H9 (cell line): ENCODE results near the gene ANK3. TPM values are rescaled to one million over a fixed set of nuclear protein-coding genes. Genes with fewer than 3 reads are reported as not detected.

Experiments used
- DNase-seq: peaks from one replicate; pipeline ENCODE4 v3.0.0-alpha.2; 2017
- H2AFZ ChIP-seq: one replicate; pipeline ENCODE4 v1.6.1; 2013; ENCODE audit warnings: mild to moderate bottlenecking, low read length, control low read depth, moderate library complexity
- H2AK5ac ChIP-seq: 2 replicates; pipeline ENCODE4 v1.6.1; 2013; ENCODE audit warnings: low read length, control low read depth, mixed read lengths; ENCODE audit not compliant: insufficient read length
- H2BK120ac ChIP-seq: one replicate; pipeline ENCODE4 v1.6.1; 2013; ENCODE audit warnings: low read depth, mild to moderate bottlenecking, low read length, control low read depth, inconsistent platforms; ENCODE audit not compliant: poor library complexity, severe bottlenecking
- H2BK12ac ChIP-seq: 2 replicates; pipeline ENCODE4 v1.6.1; 2013; ENCODE audit warnings: low read length, control low read depth, mixed read lengths, low read depth; ENCODE audit not compliant: insufficient read length
- H2BK15ac ChIP-seq: 2 replicates; pipeline ENCODE4 v1.6.1; 2013; ENCODE audit warnings: low read depth, low read length, control low read depth
- H2BK20ac ChIP-seq: one replicate; pipeline ENCODE4 v1.6.1; 2013; ENCODE audit warnings: low read depth, mild to moderate bottlenecking, low read length, control low read depth, inconsistent platforms; ENCODE audit not compliant: poor library complexity, severe bottlenecking
- H2BK5ac ChIP-seq: 2 replicates; pipeline ENCODE4 v1.6.1; 2013; ENCODE audit warnings: low read length, control low read depth, mixed read lengths; ENCODE audit not compliant: insufficient read length
- H3K14ac ChIP-seq: 2 replicates; pipeline ENCODE4 v1.6.1; 2013; ENCODE audit warnings: low read length, control low read depth; ENCODE audit not compliant: insufficient read depth
- H3K18ac ChIP-seq: 2 replicates; pipeline ENCODE4 v1.6.1; 2013; ENCODE audit warnings: low read depth, mild to moderate bottlenecking, mixed read lengths, low read length, control low read depth; ENCODE audit not compliant: insufficient read length
- H3K23ac ChIP-seq: 2 replicates; pipeline ENCODE4 v1.6.1; 2013; ENCODE audit warnings: low read length, control low read depth, mixed read lengths, low read depth; ENCODE audit not compliant: insufficient read length
- H3K23me2 ChIP-seq: 2 replicates; pipeline ENCODE4 v1.6.1; 2013; ENCODE audit warnings: low read depth, mild to moderate bottlenecking, mixed read lengths, low read length, control low read depth; ENCODE audit not compliant: insufficient read length, poor library complexity, severe bottlenecking
- H3K27ac ChIP-seq: 2 replicates; pipeline ENCODE4 v1.5.1; 2013; ENCODE audit warnings: low read length, control low read depth, mixed read lengths, low read depth; ENCODE audit not compliant: insufficient read length
- H3K27me3 ChIP-seq: 2 replicates; pipeline ENCODE4 v1.6.1; 2013; ENCODE audit warnings: low read length, control low read depth, inconsistent platforms; ENCODE audit not compliant: insufficient read depth
- H3K4ac ChIP-seq: 2 replicates; pipeline ENCODE4 v1.6.1; 2013; ENCODE audit warnings: low read depth, mild to moderate bottlenecking, control low read depth, inconsistent platforms, low read length, moderate library complexity
- H3K4me1 ChIP-seq: 2 replicates; pipeline ENCODE4 v1.6.1; 2013; ENCODE audit warnings: low read length, control low read depth, inconsistent platforms; ENCODE audit not compliant: insufficient read depth
- H3K4me2 ChIP-seq: 2 replicates; pipeline ENCODE4 v1.6.1; 2013; ENCODE audit warnings: low read length, control low read depth, mixed read lengths; ENCODE audit not compliant: insufficient read length, insufficient read depth
- H3K56ac ChIP-seq: 2 replicates; pipeline ENCODE4 v1.6.1; 2013; ENCODE audit warnings: low read depth, mild to moderate bottlenecking, mixed read lengths, low read length, control low read depth; ENCODE audit not compliant: insufficient read length
- H3K79me1 ChIP-seq: 2 replicates; pipeline ENCODE4 v1.6.1; 2013; ENCODE audit warnings: low read depth, mild to moderate bottlenecking, moderate library complexity, low read length, control low read depth, inconsistent platforms; ENCODE audit not compliant: insufficient read depth, poor library complexity, severe bottlenecking
- H3K79me2 ChIP-seq: 2 replicates; pipeline ENCODE4 v1.6.1; 2013; ENCODE audit warnings: low read length, control low read depth, inconsistent platforms; ENCODE audit not compliant: insufficient read depth
- H3K9ac ChIP-seq: 2 replicates; pipeline ENCODE4 v1.6.1; 2013; ENCODE audit warnings: low read length, control low read depth, mixed read lengths; ENCODE audit not compliant: insufficient read length; ENCODE audit errors: extremely low read depth
- H3K9me3 ChIP-seq: one replicate; pipeline ENCODE4 v1.6.1; 2013; ENCODE audit warnings: low read depth, low read length, inconsistent platforms; ENCODE audit not compliant: control insufficient read depth
- H3T11ph ChIP-seq: one replicate; pipeline ENCODE4 v1.6.1; 2013; ENCODE audit warnings: mild to moderate bottlenecking, low read length, control low read depth, inconsistent platforms
- H4K20me1 ChIP-seq: one replicate; pipeline ENCODE4 v1.6.1; 2013; ENCODE audit not compliant: control insufficient read depth, insufficient read length, insufficient read depth
- H4K5ac ChIP-seq: 2 replicates; pipeline ENCODE4 v1.6.1; 2013; ENCODE audit warnings: low read depth, mild to moderate bottlenecking, mixed read lengths, low read length, control low read depth; ENCODE audit not compliant: insufficient read length
- H4K8ac ChIP-seq: replicated peaks from 2 replicates; pipeline ENCODE4 v1.6.1; 2013; ENCODE audit warnings: low read length, control low read depth, mixed read lengths, low read depth; ENCODE audit not compliant: insufficient read length
- H4K91ac ChIP-seq: 2 replicates; pipeline ENCODE4 v1.6.1; 2013; ENCODE audit warnings: low read depth, mild to moderate bottlenecking, moderate library complexity, mixed read lengths, low read length, control low read depth; ENCODE audit not compliant: insufficient read length
- H3K27ac Mint-ChIP-seq, 3 experiments: 2 replicates in 2 of 3; 3 replicates in 1 of 3; pipeline ENCODE4 v1.8.0; 2020 to 2021; ENCODE audit warnings: mixed read lengths in 3 of 3, mild to moderate bottlenecking in 1 of 3, moderate library complexity in 1 of 3
- H3K27me3 Mint-ChIP-seq: 2 replicates; pipeline ENCODE4 v1.8.0; 2021; ENCODE audit warnings: low read depth, mild to moderate bottlenecking, moderate library complexity, mixed read lengths
- H3K36me3 Mint-ChIP-seq, 3 experiments: 2 replicates in 2 of 3; 3 replicates in 1 of 3; pipeline ENCODE4 v1.8.0; 2020 to 2021; ENCODE audit warnings: low read depth in 3 of 3, mixed read lengths in 3 of 3; ENCODE audit not compliant: insufficient read depth in 1 of 3
- H3K4me1 Mint-ChIP-seq, 2 experiments: 2 replicates each; pipeline ENCODE4 v1.8.0; 2020; ENCODE audit warnings: mixed read lengths in 2 of 2
- H3K4me3 Mint-ChIP-seq, 2 experiments: 2 replicates in 1 of 2; 3 replicates in 1 of 2; pipeline ENCODE4 v1.8.0; 2020 to 2021; ENCODE audit warnings: mild to moderate bottlenecking in 2 of 2, mixed read lengths in 2 of 2, moderate library complexity in 1 of 2
- H3K9me3 Mint-ChIP-seq, 2 experiments: 2 replicates in 1 of 2; 3 replicates in 1 of 2; pipeline ENCODE4 v1.8.0; 2020; ENCODE audit warnings: mild to moderate bottlenecking in 2 of 2, mixed read lengths in 2 of 2, moderate library complexity in 1 of 2
- CTCF ChIP-seq: fragments of 200-600 bp; sonication (generic); conservative IDR thresholded peaks from 3 replicates; pipeline ENCODE4 v1.8.0; 2021; ENCODE audit warnings: antibody characterized with exemption, mild to moderate bottlenecking
- WGBS: extraction: QIAGEN DNeasy Blood & Tissue Kit; methylation state at CpG from one replicate; pipeline ENCODE4 v1.1.7; 2013; ENCODE audit warnings: missing lambda C conversion rate, low lambda C conversion rate, mixed read lengths; ENCODE audit not compliant: insufficient read length; ENCODE audit errors: extremely low coverage; 5-methylcytosine and 5-hydroxymethylcytosine counted together
- total RNA-seq: library from RNA; stranded (reverse); gene quantifications from 2 replicates; pipeline ENCODE4 v1.2.1, GENCODE V29; 2021

Gene ANK3
- total RNA-seq, 1 experiment from 2014 or later, result 59.6 TPM

- H4K8ac ChIP-seq, result no peak overlapping the region
- no peaks in the 10 kb centered on the region; the same call in 1 of the 2 replicates for H3K27me3 Mint-ChIP-seq
- H3K9me3 ChIP-seq, result no peaks in the 10 kb centered on the region
- peaks cover 0 to 14% (median 5%) of the 10 kb centered on the region in 3 experiments; a peak in 4 of 7 replicates for H3K36me3 Mint-ChIP-seq
- WGBS, result no CpG with 5 or more reads among the region's 3 CpGs
- H3T11ph ChIP-seq, result no peak overlapping the region
- H4K5ac ChIP-seq, result no peak overlapping the region
- no peak overlapping the region for H3K23ac ChIP-seq
- H3K79me1 ChIP-seq, result no peaks in the 10 kb centered on the region
- H4K91ac ChIP-seq, result no peak overlapping the region
- no peak overlapping the region for H2BK20ac ChIP-seq
- H3K4me1 Mint-ChIP-seq, result no peaks in the 10 kb centered on the region
- no peak overlapping the region; a peak in 1 of 5 replicates for H3K4me3 Mint-ChIP-seq
- no peak for DNase-seq
- H2BK120ac ChIP-seq, result no peak overlapping the region
- no peak overlapping the region for H2AFZ ChIP-seq
- H3K23me2 ChIP-seq, result no peaks in the 10 kb centered on the region
- H4K20me1 ChIP-seq, result no peaks in the 10 kb centered on the region
- H3K4me1 ChIP-seq, result no peaks in the 10 kb centered on the region
- H2AK5ac ChIP-seq, result no peak overlapping the region
- H2BK5ac ChIP-seq, result no peak overlapping the region
- no peak overlapping the region for H3K56ac ChIP-seq
- H3K9ac ChIP-seq, result no peak overlapping the region
- no peak overlapping the region for H3K18ac ChIP-seq
- H2BK15ac ChIP-seq, result no peak overlapping the region
- H3K27me3 ChIP-seq, result no peaks in the 10 kb centered on the region
- H3K79me2 ChIP-seq, result no peaks in the 10 kb centered on the region
- no peak overlapping the region for H3K4ac ChIP-seq
- H3K27ac ChIP-seq, result no peak overlapping the region
- peaks cover 16 to 17% of the 10 kb centered on the region in 2 experiments for H3K9me3 Mint-ChIP-seq
- no peak overlapping the region for H2BK12ac ChIP-seq
- no peak overlapping the region for H3K27ac Mint-ChIP-seq
- H3K4me2 ChIP-seq, result no peak overlapping the region
- H3K14ac ChIP-seq, result no peak overlapping the region
- TF ChIP-seq CTCF, result no peak
Observed at GRCh38 chr10:60016794-60017193, 372.9 kb downstream of the ANK3 start.
